ENCODE measurements around the gene TRPC5OS. TPM values are rescaled to one million over a fixed set of nuclear protein-coding genes. Genes with fewer than 3 reads are reported as not detected.

Gene TRPC5OS
- polyA plus RNA-seq, 4 donors = 0.03 TPM; not detected in 3

- DNase-seq = no peak
- no peaks in the 10 kb centered on the region for H3K4me1 ChIP-seq (ENCODE audit: control insufficient read depth in 3 of 3, insufficient read depth in 2 of 3, low read depth in 1 of 3, low read length in 2 of 3)
- FAIRE-seq = no peak
- H3K36me3 ChIP-seq (ENCODE audit: control insufficient read depth in 3 of 3, insufficient read depth in 2 of 3, low read depth in 1 of 3, low read length in 3 of 3) = no peaks in the 10 kb centered on the region
- no peak overlapping the region for H3K27ac ChIP-seq (ENCODE audit: low read depth in 1 of 3, low read length in 2 of 3)
- no peak overlapping the region for H3K4me3 ChIP-seq (ENCODE audit: low read depth in 1 of 3, low read length in 3 of 3)
- H3K27me3 ChIP-seq (ENCODE audit: control insufficient read depth in 3 of 3, insufficient read depth in 3 of 3, low read length in 3 of 3) = no peaks in the 10 kb centered on the region
- H3K9me3 ChIP-seq (ENCODE audit: control insufficient read depth in 2 of 2, insufficient read depth in 1 of 2, low read depth in 1 of 2, low read length in 1 of 2) = peaks cover 0 to 2% of the 10 kb centered on the region in 2 donors
- WGBS, 3 donors = 57 to 84% (median 70%) methylated on average over 3 of the region's 3 CpGs
These were observed 1.7 kb downstream of the TRPC5OS start for GRCh38 chrX:111877681-111878080.

- H3K36me3 ChIP-seq (ENCODE audit: control insufficient read depth in 3 of 3, insufficient read depth in 2 of 3, low read depth in 1 of 3, low read length in 3 of 3) = no peaks in the 10 kb centered on the region
- no peaks in the 10 kb centered on the region for H3K27me3 ChIP-seq (ENCODE audit: control insufficient read depth in 3 of 3, insufficient read depth in 3 of 3, low read length in 3 of 3)
- FAIRE-seq = no peak
- H3K4me1 ChIP-seq (ENCODE audit: control insufficient read depth in 3 of 3, insufficient read depth in 2 of 3, low read depth in 1 of 3, low read length in 2 of 3) = no peaks in the 10 kb centered on the region
- 37 to 60% (median 54%) methylated on average over 1 of the region's 1 CpG for WGBS, 3 donors
- H3K9me3 ChIP-seq (ENCODE audit: control insufficient read depth in 2 of 2, insufficient read depth in 1 of 2, low read depth in 1 of 2, low read length in 1 of 2) = peaks cover 0 to 2% of the 10 kb centered on the region in 2 donors
- no peak overlapping the region for H3K27ac ChIP-seq (ENCODE audit: low read depth in 1 of 3, low read length in 2 of 3)
- peak; percentile 28 to 67 for DNase-seq
- H3K4me3 ChIP-seq (ENCODE audit: low read depth in 1 of 3, low read length in 3 of 3) = no peak overlapping the region
These were observed 4.8 kb downstream of the TRPC5OS start for GRCh38 chrX:111880735-111881134.

- 73 to 86% (median 82%) methylated on average over 3 of the region's 3 CpGs for WGBS, 3 donors
- H3K27me3 ChIP-seq (ENCODE audit: control insufficient read depth in 3 of 3, insufficient read depth in 3 of 3, low read length in 3 of 3) = no peaks in the 10 kb centered on the region
- H3K9me3 ChIP-seq (ENCODE audit: control insufficient read depth in 2 of 2, insufficient read depth in 1 of 2, low read depth in 1 of 2, low read length in 1 of 2) = peaks cover 0 to 2% of the 10 kb centered on the region in 2 donors
- no peak for FAIRE-seq
- no peak overlapping the region for H3K4me3 ChIP-seq (ENCODE audit: low read depth in 1 of 3, low read length in 3 of 3)
- DNase-seq = no peak
- no peaks in the 10 kb centered on the region for H3K4me1 ChIP-seq (ENCODE audit: control insufficient read depth in 3 of 3, insufficient read depth in 2 of 3, low read depth in 1 of 3, low read length in 2 of 3)
- no peak overlapping the region for H3K27ac ChIP-seq (ENCODE audit: low read depth in 1 of 3, low read length in 2 of 3)
- no peaks in the 10 kb centered on the region for H3K36me3 ChIP-seq (ENCODE audit: control insufficient read depth in 3 of 3, insufficient read depth in 2 of 3, low read depth in 1 of 3, low read length in 3 of 3)
These were observed 5.7 kb downstream of the TRPC5OS start for GRCh38 chrX:111881715-111882114.

- FAIRE-seq = no peak
- 86 to 95% (median 92%) methylated on average over 2 of the region's 2 CpGs for WGBS, 3 donors
- no peaks in the 10 kb centered on the region for H3K36me3 ChIP-seq (ENCODE audit: control insufficient read depth in 3 of 3, insufficient read depth in 2 of 3, low read depth in 1 of 3, low read length in 3 of 3)
These were observed 10.7 kb downstream of the TRPC5OS start for GRCh38 chrX:111886678-111887077.

GRCh38 chrX:111888600-111888999 lies 12.6 kb downstream of the TRPC5OS start:
- FAIRE-seq (no peak), DNase-seq (no peak)
- Histone ChIP-seq H3K36me3 (ENCODE audit: control insufficient read depth in 3 of 3, insufficient read depth in 2 of 3, low read depth in 1 of 3, low read length in 3 of 3) (no peaks in the 10 kb centered on the region), H3K4me1 (ENCODE audit: control insufficient read depth in 3 of 3, insufficient read depth in 2 of 3, low read depth in 1 of 3, low read length in 2 of 3) (no peaks in the 10 kb centered on the region), H3K9me3 (ENCODE audit: control insufficient read depth in 2 of 2, insufficient read depth in 1 of 2, low read depth in 1 of 2, low read length in 1 of 2) (no peaks in the 10 kb centered on the region), H3K27me3 (ENCODE audit: control insufficient read depth in 3 of 3, insufficient read depth in 3 of 3, low read length in 3 of 3) (no peaks in the 10 kb centered on the region), H3K4me3 (ENCODE audit: low read depth in 1 of 3, low read length in 3 of 3) (no peak overlapping the region), H3K27ac (ENCODE audit: low read depth in 1 of 3, low read length in 2 of 3) (no peak overlapping the region)
- WGBS, 3 donors = 69 to 86% (median 72%) methylated on average over 3 of the region's 3 CpGs

More at GRCh38 chrX:111886678-111887077, 10.7 kb downstream of the TRPC5OS start:
- no peak overlapping the region for H3K27ac ChIP-seq (ENCODE audit: low read depth in 1 of 3, low read length in 2 of 3)
- H3K27me3 ChIP-seq (ENCODE audit: control insufficient read depth in 3 of 3, insufficient read depth in 3 of 3, low read length in 3 of 3) = no peaks in the 10 kb centered on the region
- no peak overlapping the region for H3K4me3 ChIP-seq (ENCODE audit: low read depth in 1 of 3, low read length in 3 of 3)
- H3K9me3 ChIP-seq (ENCODE audit: control insufficient read depth in 2 of 2, insufficient read depth in 1 of 2, low read depth in 1 of 2, low read length in 1 of 2) = peaks cover 0 to 2% of the 10 kb centered on the region in 2 donors
- no peak for DNase-seq
- no peaks in the 10 kb centered on the region for H3K4me1 ChIP-seq (ENCODE audit: control insufficient read depth in 3 of 3, insufficient read depth in 2 of 3, low read depth in 1 of 3, low read length in 2 of 3)

- no peak overlapping the region for H3K4me3 ChIP-seq (ENCODE audit: low read depth in 1 of 3, low read length in 3 of 3)
- no peaks in the 10 kb centered on the region for H3K36me3 ChIP-seq (ENCODE audit: control insufficient read depth in 3 of 3, insufficient read depth in 2 of 3, low read depth in 1 of 3, low read length in 3 of 3)
- WGBS, 3 donors = 52 to 81% (median 80%) methylated on average over 2 of the region's 2 CpGs
- FAIRE-seq = no peak
- H3K4me1 ChIP-seq (ENCODE audit: control insufficient read depth in 3 of 3, insufficient read depth in 2 of 3, low read depth in 1 of 3, low read length in 2 of 3) = no peaks in the 10 kb centered on the region
- H3K27ac ChIP-seq (ENCODE audit: low read depth in 1 of 3, low read length in 2 of 3) = no peak overlapping the region
- H3K9me3 ChIP-seq (ENCODE audit: control insufficient read depth in 2 of 2, insufficient read depth in 1 of 2, low read depth in 1 of 2, low read length in 1 of 2) = no peaks in the 10 kb centered on the region
- DNase-seq = no peak
- no peaks in the 10 kb centered on the region for H3K27me3 ChIP-seq (ENCODE audit: control insufficient read depth in 3 of 3, insufficient read depth in 3 of 3, low read length in 3 of 3)
These were observed 16.4 kb downstream of the TRPC5OS start for GRCh38 chrX:111892375-111892774.

GRCh38 chrX:111896148-111896547 lies 20.2 kb downstream of the TRPC5OS start:
- Histone ChIP-seq H3K36me3 (ENCODE audit: control insufficient read depth in 3 of 3, insufficient read depth in 2 of 3, low read depth in 1 of 3, low read length in 3 of 3) (no peaks in the 10 kb centered on the region), H3K9me3 (ENCODE audit: control insufficient read depth in 2 of 2, insufficient read depth in 1 of 2, low read depth in 1 of 2, low read length in 1 of 2) (no peaks in the 10 kb centered on the region), H3K4me3 (ENCODE audit: low read depth in 1 of 3, low read length in 3 of 3) (no peak overlapping the region), H3K27ac (ENCODE audit: low read depth in 1 of 3, low read length in 2 of 3) (no peak overlapping the region), H3K4me1 (ENCODE audit: control insufficient read depth in 3 of 3, insufficient read depth in 2 of 3, low read depth in 1 of 3, low read length in 2 of 3) (no peaks in the 10 kb centered on the region), H3K27me3 (ENCODE audit: control insufficient read depth in 3 of 3, insufficient read depth in 3 of 3, low read length in 3 of 3) (no peaks in the 10 kb centered on the region)
- DNase-seq = no peak
- FAIRE-seq = no peak
- 73 to 88% (median 73%) methylated on average over 7 of the region's 7 CpGs for WGBS, 3 donors

- no peak overlapping the region for H3K27ac ChIP-seq (ENCODE audit: low read depth in 1 of 3, low read length in 2 of 3)
- H3K4me1 ChIP-seq (ENCODE audit: control insufficient read depth in 3 of 3, insufficient read depth in 2 of 3, low read depth in 1 of 3, low read length in 2 of 3) = no peaks in the 10 kb centered on the region
- DNase-seq (peak in 1 of 2 donors; percentile 1), FAIRE-seq (no peak)
- no peak overlapping the region for H3K4me3 ChIP-seq (ENCODE audit: low read depth in 1 of 3, low read length in 3 of 3)
- H3K9me3 ChIP-seq (ENCODE audit: control insufficient read depth in 2 of 2, insufficient read depth in 1 of 2, low read depth in 1 of 2, low read length in 1 of 2) = no peaks in the 10 kb centered on the region
- 51 to 56% (median 55%) methylated on average over 6 to 7 of the region's 7 CpGs for WGBS, 3 donors
- H3K36me3 ChIP-seq (ENCODE audit: control insufficient read depth in 3 of 3, insufficient read depth in 2 of 3, low read depth in 1 of 3, low read length in 3 of 3) = no peaks in the 10 kb centered on the region
- H3K27me3 ChIP-seq (ENCODE audit: control insufficient read depth in 3 of 3, insufficient read depth in 3 of 3, low read length in 3 of 3) = no peaks in the 10 kb centered on the region
These were observed 38.6 kb downstream of the TRPC5OS start for GRCh38 chrX:111914398-111915090.

- no peak for FAIRE-seq
- DNase-seq = no peak
- Histone ChIP-seq H3K4me1 (ENCODE audit: control insufficient read depth in 3 of 3, insufficient read depth in 2 of 3, low read depth in 1 of 3, low read length in 2 of 3) (no peaks in the 10 kb centered on the region), H3K36me3 (ENCODE audit: control insufficient read depth in 3 of 3, insufficient read depth in 2 of 3, low read depth in 1 of 3, low read length in 3 of 3) (no peaks in the 10 kb centered on the region), H3K4me3 (ENCODE audit: low read depth in 1 of 3, low read length in 3 of 3) (no peak overlapping the region), H3K27me3 (ENCODE audit: control insufficient read depth in 3 of 3, insufficient read depth in 3 of 3, low read length in 3 of 3) (no peaks in the 10 kb centered on the region), H3K27ac (ENCODE audit: low read depth in 1 of 3, low read length in 2 of 3) (no peak overlapping the region), H3K9me3 (ENCODE audit: control insufficient read depth in 2 of 2, insufficient read depth in 1 of 2, low read depth in 1 of 2, low read length in 1 of 2) (no peaks in the 10 kb centered on the region)
These were observed 41.6 kb downstream of the TRPC5OS start for GRCh38 chrX:111917591-111917990.
